HL-60/S4 treated with retinoic acid at 250 ng/mL for 4 days and 3 days (cell line): ENCODE results near the gene CLEC1B.

ENCODE experiments used
- in situ Hi-C: fragments of 300-500 bp; cut with MboI; formaldehyde crosslinking; loops from 2 replicates; pipeline ENCODE4 v1.7.0; 2022; ENCODE audit warnings: low sequenced_read_pairs

The CLEC1B gene

GRCh38 chr12:9999016-9999415 is at the start of gene CLEC1B:
Gene CLEC1B, minus strand, starts transcription at chr12:9999121. Its CDS starts 21 bp downstream, at chr12:9999100.
- in situ Hi-C loops: no loop called here

- in situ Hi-C loops: loop anchor here (25.0 kb wide), 1 partner anchor 89 kb away; the partner anchor contains the start of gene CLEC7A
These were observed 49.6 kb upstream of the CLEC1B start for GRCh38 chr12:10048526-10048925.

GRCh38 chr12:10042167-10042566 is 43.2 kb upstream of the CLEC1B start:
- in situ Hi-C loops: loop anchor here (25.0 kb wide), 1 partner anchor 95 kb away; the partner anchor contains the start of gene CLEC7A

- in situ Hi-C loops: loop anchor here (25.0 kb wide), 1 partner anchor 103 kb away; the partner anchor contains the start of gene CLEC7A
These were observed 35.0 kb upstream of the CLEC1B start for GRCh38 chr12:10033783-10034545.

- in situ Hi-C loops: loop anchor here (25.0 kb wide), 1 partner anchor 106 kb away; the partner anchor contains the start of gene CLEC7A
These were observed 32.9 kb upstream of the CLEC1B start for GRCh38 chr12:10031771-10032175.

DNA sequence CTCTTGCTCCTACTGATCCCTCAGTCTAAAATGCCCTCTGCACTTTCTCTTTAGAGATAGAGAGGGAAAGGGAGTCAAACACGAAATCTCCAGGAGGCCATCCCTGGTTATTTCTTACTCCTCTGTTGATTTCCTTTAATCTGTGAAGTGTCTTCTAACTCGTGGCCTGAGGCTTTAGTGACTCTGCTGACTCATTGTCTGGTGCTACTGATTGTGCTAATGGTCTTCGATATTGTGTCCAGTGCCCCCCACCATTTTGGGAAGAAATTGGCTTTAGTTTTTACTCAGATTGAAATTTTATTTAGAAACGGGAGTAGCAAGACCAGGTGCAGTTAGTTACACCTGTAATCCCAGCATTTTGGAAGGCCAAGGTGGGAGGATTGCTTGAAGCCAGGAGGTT is 32.4 kb upstream of the CLEC1B start:
- in situ Hi-C loops: loop anchor here (25.0 kb wide), 1 partner anchor 106 kb away; the partner anchor contains the start of gene CLEC7A

DNA sequence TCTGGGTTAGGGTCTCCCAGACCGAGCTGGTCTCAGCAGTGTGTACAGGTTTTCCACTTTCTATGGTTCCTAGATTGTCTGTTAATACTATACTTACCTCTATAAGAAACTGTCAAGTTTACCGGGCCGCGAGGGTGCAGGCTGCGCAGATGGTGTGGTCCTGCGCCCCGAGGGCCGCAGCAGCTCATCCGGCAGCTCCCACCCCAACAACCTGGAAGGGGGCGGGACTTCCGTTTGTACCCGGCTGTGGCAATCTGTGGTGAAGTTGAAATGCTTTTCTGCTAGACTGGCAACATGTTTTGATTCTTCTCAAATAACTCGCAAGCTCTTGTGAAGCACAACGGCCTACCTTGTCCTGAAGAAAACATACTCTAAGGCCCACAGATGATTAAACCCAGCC is 31.5 kb upstream of the CLEC1B start, which contains the start of gene CLEC9A:
CLEC9A (plus strand) TSS at position 237 of the 400 bp plus-strand sequence. CDS start 22,006 bp downstream, outside the sequence.
- in situ Hi-C loops: loop anchor here (25.0 kb wide), 1 partner anchor 107 kb away; the partner anchor contains the start of gene CLEC7A

DNA sequence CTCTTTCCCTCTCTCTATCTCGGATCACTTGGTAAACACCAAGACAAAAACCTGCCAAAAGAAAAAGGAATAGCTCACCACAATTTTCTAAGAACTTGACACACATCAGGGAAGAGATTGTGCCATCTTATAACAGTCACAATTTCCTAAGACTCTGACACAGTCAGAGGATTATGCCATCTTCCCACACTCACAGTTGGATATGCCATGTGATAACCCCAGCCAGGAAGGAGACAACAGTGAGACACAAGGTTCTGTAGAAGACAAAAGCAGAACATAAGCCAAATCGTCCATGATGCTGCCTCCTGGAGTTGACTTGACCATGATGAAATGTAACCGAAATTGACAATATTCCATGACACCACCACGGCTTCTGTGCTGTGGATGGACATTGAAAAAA is 28.8 kb upstream of the CLEC1B start:
- in situ Hi-C loops: loop anchor here (25.0 kb wide), 1 partner anchor 110 kb away; the partner anchor contains the start of gene CLEC7A

- in situ Hi-C loops: loop anchor here (25.0 kb wide), 1 partner anchor 110 kb away; the partner anchor contains the start of gene CLEC7A
These were observed 28.4 kb upstream of the CLEC1B start for GRCh38 chr12:10027311-10027710.

- in situ Hi-C loops: loop anchor here (25.0 kb wide), 1 partner anchor 111 kb away; the partner anchor contains the start of gene CLEC7A
These were observed 27.7 kb upstream of the CLEC1B start for GRCh38 chr12:10026666-10027065.

GRCh38 chr12:10025236-10025635 is 26.3 kb upstream of the CLEC1B start:
- in situ Hi-C loops: loop anchor here (25.0 kb wide), 1 partner anchor 112 kb away; the partner anchor contains the start of gene CLEC7A

GRCh38 chr12:10021342-10021741 is 22.4 kb upstream of the CLEC1B start:
- in situ Hi-C loops: loop anchor here (25.0 kb wide), 1 partner anchor 209 kb away; no protein-coding TSS in a partner anchor

GRCh38 chr12:10018386-10018785 is 19.5 kb upstream of the CLEC1B start:
- in situ Hi-C loops: loop anchor here (25.0 kb wide), 1 partner anchor 206 kb away; no protein-coding TSS in a partner anchor

GRCh38 chr12:10016881-10017280 is 18.0 kb upstream of the CLEC1B start:
- in situ Hi-C loops: loop anchor here (25.0 kb wide), 1 partner anchor 205 kb away; no protein-coding TSS in a partner anchor

DNA sequence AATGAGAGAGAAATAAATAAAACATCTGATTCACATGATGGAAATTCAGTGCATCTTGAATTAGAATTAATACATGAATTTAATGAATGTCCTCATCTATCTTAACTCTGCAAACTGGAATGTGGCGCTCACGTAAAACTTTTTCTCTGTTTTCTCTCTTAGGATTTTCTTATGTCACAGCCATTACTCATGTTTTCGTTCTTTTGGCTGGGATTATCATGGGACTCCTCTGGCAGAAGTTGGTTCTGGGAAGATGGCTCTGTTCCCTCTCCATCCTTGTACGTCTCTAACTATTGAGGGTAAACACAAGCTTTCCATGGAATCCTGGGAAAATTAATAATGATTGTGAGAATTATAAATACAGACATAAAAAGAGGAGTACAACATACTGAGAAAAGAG is 16.5 kb upstream of the CLEC1B start:
- in situ Hi-C loops: loop anchor here (25.0 kb wide), 1 partner anchor 203 kb away; no protein-coding TSS in a partner anchor

DNA sequence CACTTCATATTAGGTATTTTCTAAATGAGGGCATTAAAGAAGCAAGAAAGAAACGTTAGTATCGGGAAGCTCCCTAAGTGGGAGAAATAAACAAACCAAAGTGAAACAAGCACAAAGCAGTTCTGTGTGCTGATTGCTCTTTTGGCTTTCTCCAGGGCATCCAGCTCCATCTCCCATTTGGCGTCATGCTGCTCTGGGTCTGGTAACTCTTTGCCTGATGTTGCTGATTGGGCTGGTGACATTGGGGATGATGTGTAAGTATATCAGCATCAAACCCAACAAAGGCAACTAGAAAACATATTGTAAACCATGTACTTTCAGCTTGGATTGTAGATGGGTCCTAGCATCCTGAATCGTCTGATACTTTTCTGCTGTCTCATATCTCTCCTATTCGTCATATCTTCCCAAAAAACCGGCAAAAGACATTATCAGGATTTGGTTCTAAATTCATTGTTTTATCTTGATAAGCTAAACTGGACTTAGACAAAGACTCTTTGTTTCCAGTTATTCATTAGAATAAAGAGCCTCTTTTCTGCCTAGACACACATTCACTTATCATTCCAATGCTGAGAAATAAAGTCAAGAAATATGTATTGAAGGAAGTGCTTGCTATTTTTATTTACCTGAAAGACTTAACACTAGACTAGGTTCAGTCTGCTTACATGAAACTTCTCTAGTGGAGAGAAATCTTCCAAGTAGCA is 13.9 kb upstream of the CLEC1B start:
- in situ Hi-C loops: loop anchor here (25.0 kb wide), 1 partner anchor 200 kb away; no protein-coding TSS in a partner anchor

DNA sequence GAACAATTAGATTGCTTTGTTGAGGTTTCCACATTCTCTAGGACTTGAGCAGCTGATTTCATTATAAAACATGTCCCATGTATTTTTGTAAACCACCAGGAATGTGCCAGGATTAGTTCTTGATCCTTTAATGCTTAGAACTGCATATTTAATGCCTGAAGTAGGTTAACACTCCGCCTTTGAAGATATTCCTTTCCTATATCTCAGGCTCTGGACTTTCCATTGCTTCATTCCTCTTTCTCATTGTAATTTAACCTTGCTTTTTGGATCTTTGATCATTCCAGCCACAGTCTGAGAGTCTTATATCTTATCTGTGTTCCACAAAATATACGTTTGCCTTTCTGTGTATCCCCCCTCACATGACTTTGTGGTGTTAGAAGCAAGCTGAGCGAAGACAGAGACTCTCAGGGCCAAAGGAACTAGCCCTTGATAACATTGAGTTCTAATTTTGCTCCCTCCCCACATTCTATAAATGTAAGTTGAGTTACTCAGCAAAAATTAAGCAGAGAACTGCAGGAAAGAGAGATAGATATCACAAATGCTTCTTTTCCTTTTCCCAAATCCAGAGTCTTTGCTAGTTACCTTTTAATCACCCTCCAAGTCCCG is 2.4 kb upstream of the CLEC1B start:
- in situ Hi-C loops: loop anchor here (25.0 kb wide), 1 partner anchor 189 kb away; no protein-coding TSS in a partner anchor

- in situ Hi-C loops: no loop called here
These were observed 6.6 kb downstream of the CLEC1B start for GRCh38 chr12:9992296-9992695.

- in situ Hi-C loops: no loop called here
These were observed 7.0 kb downstream of the CLEC1B start for GRCh38 chr12:9991876-9992275.

DNA sequence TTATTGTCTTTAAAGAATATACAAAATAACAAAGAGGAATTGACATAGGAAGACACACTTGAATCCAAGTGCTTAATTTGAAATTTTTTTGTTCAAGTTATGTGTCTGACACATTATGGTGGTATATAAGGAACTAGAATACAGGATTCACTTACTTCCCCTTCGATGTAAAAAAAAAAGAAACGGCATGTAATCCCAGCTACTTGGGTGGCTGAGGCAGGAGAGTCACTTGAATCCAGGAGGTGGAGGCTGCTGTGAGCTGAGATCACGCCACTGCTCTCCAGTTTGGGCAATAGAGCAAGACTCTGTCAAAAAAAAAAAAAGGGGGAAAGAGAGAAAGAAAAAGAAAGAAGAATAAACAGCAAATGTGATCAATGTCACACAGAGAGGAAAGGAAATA is 18.8 kb downstream of the CLEC1B start:
- in situ Hi-C loops: no loop called here
